Activated CD4-positive, alpha-beta T cell treated with anti-CD3 and anti-CD28 coated beads for 48 hours (primary cell): Measurements from ENCODE around the gene SH3BP5.

Experiments
- DNase-seq: peaks from one replicate; pipeline ENCODE4 v3.0.0-alpha.2; 2020

The SH3BP5 gene

DNA sequence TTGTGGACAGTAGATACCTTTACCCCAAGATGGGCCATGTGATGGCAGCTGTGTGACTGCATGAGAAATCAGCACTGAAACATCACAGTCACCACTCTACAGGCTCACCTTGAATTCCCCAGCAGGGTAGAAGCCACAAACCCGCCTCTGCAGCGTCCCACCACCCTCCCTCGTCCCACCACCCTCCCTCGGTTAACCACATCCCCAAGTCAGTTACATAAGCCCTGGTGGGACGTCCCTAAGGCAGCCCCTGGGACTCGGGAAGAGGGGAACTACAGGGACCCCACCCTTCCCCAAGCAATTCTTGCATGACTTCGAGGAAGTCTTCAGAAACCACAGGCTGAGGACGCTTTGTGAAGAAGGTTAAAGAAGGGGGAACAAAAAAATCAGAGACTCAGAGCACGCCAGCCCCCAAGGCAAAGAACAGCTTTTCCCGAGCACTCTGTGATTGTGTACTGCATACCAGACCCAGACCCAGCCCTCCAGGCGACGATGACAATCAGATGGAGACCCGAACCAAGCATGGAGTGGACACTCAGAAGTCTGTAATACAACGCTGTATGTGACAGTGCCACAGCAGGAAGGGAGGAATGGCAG, 60.5 kb downstream of the SH3BP5 start:
- DNase-seq: peak; percentile 69

DNA sequence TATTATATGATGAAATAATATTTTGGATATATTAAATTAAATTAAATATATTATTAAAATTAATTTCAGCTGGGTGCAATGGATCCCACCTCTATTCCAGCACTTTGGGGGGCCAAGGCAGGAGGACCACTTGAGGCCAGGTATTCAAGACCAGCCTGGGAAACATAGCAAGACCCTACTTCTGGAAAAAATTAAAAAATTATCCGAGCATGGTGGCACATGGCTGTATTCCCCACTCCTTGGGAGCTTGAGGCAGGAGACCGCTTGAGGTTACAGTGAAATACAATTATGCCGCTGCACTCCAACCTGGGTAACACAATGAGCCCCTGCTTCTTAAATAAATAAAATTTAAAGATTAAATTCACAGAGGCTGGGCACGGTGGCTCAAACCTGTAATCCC, 61.4 kb downstream of the SH3BP5 start:
- DNase-seq: no peak

DNA sequence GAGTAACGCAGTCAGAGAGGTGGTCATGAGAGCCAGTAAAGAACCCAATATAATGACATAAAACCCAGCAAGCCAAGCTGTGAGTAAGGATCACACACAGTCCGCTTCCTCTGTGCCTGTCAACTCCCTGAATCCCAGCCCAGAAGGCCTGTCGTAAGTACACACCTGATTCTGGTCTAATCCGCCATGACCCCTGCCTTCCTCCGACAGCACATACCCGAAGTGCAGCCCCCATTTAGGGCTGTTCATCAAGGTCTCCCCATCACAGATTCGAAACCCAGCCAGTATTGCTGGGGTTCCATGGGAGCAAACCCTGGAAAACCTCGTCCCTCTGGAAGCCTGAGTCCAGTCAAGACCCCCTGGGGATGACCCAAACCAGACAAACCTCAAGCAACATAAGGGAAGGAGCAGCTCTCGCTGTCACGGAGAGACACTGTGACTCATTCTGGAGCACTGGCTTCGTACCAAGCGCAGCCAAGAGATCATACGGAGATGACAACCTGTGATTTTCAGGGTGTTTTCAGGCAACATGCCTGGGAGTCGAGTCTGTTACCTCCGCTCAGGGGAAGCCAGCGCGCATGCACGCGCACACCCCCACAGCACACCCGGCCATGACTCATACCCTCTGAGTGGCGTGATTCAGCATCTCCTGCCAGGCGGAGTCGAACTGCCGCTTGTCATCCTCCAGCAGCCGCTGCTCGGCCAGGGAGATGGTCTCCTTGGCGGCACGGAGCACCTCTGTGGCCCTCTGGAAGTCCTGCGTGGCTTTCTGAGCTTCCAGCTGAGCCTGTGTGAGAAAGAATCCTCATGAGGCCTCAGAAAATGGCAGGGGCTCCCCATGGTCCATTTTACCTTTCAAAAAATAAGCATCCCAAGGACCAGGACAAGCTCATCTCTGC, 63.0 kb downstream of the SH3BP5 start:
- peak; percentile 92 for DNase-seq

- DNase-seq: peak; percentile 91
These were observed 64.3 kb downstream of the SH3BP5 start for GRCh38 chr3:15268033-15268631.

DNA sequence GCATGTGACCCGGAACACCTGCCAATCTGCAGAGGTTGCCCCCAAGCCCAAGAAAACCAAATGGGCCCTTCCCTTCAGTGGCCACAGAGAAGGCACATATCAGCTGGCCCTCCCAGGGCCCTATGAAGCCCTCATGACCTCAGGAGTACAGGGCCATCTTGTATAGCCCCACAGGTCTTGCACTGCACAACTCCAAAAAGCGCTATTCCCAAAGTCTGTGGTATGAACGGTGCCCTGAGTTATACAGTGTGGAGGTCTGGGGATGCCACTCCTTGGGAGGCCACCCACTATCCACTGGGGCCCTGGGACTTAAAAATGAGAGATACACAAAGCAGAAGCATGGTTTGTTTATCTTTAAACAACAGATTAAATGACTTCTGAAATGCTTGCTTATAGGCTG, 64.9 kb downstream of the SH3BP5 start:
- DNase-seq: no peak

- no peak for DNase-seq
These were observed 65.6 kb downstream of the SH3BP5 start for GRCh38 chr3:15266510-15267376.

DNA sequence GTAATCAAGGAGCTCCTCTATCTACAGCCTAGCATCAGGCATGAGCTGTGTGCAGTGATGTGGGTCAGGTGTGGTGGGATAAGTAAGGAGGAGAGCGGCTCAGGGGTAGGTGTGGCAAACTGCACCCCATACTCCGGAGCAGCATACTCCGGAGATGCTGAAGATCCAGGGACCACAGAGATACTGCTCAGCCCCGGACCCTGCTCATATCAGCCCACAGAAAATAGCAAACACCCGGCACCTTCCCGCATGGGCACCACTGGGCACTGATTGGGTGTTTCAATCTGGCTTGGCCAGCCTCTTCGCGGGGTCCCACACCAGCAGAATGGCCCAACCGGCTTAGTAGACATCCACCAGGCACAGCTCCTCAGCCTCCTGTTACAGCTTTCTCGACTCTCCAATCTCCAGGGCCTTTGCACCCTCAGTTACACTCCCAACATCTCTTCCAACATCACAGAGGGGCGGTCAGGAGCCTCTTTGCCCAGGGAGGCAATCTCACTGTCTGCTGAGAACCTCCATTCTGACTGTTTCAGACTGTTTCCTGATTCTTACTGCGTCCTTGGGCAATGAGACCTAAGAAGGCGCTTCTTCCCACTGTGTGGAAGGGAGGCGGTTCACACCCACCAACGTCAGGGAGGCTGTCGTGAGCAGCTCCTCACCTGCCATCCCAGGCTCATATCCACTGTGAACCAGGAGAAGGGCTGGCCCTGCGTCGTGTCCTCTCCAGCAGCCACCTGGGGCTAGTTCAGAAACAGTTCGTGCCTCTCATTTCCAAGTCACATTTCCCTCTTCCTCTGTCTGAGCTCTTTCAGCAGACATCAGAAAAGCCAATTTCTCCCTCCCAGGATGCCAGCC, 66.5 kb downstream of the SH3BP5 start:
- no peak for DNase-seq

DNA sequence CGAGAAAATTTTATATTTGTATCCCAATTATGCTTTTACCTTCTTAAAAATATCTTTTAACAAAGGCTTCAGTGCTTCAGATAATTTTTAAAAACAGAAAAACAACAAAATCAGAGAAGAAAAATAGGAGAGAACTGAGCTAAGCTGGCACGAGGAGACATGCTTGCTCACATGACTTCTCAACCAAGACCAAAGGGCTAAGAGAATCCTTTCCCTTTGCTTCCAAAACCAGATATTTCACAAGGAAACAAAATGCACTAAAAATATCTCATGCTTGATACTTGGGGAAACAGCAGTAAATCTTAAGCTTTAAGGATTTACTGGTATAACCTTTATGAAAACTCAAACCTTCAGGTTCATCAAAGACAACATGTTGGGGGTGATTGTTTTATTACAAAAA, 67.9 kb downstream of the SH3BP5 start:
- no peak for DNase-seq

- no peak for DNase-seq
These were observed 68.5 kb downstream of the SH3BP5 start for GRCh38 chr3:15263926-15264325.

- no peak for DNase-seq
These were observed 69.3 kb downstream of the SH3BP5 start for GRCh38 chr3:15263120-15263519.

GRCh38 chr3:15262021-15262420, 70.4 kb downstream of the SH3BP5 start:
- DNase-seq: no peak

DNA sequence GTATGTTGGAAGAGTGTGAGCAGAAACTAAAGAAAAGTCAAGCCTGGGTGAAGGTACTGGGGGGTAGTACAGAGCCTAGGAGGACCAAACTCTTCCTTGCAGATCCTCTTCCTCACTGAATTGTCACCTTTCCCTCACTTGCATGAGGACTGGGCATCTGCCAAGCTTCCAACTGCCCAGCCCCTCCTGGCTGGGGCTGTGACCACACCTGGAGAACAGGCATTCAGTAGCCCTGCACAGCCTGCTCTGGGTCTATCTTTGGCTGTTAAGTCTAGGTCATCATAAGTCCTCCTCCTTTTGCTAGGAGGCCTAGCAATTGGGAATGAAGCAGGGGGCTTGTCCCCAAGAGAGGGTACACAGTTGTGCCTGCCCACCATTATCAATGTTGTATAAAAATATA, 71.1 kb downstream of the SH3BP5 start:
- DNase-seq: no peak

DNA sequence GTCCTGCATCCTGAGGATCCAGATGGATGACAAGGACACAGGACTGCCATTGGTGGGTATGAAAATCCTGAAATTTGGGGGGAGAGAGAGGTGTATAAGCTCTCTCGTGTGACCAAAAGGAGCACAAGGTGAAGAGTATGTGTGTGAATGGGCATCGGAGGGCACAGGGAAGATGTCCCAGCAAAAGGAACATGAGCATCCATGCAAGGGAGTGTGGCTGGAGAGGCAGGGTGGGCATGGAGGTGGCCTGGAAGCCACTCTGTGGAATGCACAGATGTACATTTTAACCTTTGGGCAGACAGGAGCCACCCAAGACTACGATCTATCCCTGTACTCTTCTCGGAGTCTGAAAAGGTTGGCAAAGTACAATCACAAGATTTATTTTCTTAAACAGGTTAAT, 71.9 kb downstream of the SH3BP5 start:
- DNase-seq: no peak

GRCh38 chr3:15258720-15259119, 73.7 kb downstream of the SH3BP5 start:
- no peak for DNase-seq

DNA sequence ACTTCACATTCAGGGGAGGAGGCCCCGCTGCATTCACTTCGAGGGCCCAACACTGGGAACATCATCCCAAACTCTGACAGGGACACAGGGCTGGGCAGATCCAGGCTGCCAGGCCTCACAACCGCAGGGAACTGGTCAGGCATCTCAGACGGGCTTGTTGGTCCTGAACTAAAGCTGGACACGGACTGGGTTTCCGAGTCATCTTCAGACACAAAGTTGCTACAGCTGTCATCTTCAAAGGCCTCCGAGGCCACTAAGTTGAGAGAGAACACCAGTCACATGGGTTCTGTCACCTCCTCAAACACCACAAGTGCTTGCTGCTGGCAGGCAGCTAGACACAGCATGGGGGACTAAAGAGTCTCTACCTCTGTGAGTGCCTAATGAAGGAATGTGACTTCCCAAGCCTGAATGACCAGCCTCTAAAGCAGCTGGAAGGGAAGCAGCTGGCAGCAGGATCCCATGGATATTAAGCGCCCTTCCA, 75.5 kb downstream of the SH3BP5 start:
- no peak for DNase-seq

GRCh38 chr3:15255215-15255614, 77.2 kb downstream of the SH3BP5 start:
- DNase-seq: no peak

GRCh38 chr3:15253023-15253697, 79.2 kb downstream of the SH3BP5 start:
- DNase-seq: no peak

GRCh38 chr3:15246186-15246585, 86.2 kb downstream of the SH3BP5 start:
- no peak for DNase-seq

DNA sequence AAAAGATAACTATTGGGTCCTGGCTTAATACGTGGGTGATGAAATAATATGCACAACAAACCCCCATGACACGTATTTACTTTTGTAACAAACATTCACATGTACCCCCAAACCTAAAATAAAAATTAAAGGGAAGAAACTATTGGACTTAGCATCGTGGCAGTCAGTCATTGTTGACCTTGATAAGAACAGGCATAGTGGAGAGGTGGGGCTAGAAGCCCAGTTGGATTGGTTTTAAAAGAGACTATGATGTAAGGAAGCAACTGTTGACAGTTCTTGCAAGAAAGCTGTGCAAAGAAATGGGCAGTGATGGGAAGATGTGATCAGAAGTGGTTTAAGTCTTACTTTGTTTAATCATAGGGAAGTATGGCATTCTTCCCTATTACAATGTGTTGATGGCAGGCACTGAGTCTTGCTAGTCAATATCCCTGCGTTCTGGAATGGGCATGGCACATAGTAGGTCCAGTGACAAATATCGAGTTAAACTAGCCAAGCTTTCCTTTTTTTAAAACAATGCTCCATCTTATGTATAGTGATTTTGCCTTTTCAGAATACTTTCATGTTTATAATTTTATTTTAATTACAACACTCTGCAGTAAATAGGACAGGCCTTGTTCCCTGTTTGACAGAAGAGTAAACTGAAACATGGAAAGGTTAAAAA, 88.4 kb downstream of the SH3BP5 start:
- no peak for DNase-seq

DNA sequence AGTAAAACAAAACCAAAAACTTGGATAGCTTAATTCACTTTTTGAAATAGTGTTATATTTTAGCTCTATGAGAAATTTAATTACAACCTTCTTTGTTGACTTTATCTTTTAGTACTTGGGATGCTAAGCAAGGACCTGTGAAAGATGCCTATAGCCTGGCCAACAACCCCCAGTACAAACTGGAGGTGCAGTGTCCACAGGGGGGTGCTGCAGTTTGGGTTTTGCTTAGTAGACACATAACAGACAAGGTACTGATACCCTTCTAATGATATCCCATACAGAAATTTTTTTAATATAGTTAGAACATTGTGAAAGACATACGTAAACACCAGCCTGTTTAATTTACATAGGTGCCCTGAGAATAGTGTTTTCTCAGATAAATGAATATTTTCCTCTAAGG, 91.0 kb downstream of the SH3BP5 start:
- peak; percentile 57 for DNase-seq

DNA sequence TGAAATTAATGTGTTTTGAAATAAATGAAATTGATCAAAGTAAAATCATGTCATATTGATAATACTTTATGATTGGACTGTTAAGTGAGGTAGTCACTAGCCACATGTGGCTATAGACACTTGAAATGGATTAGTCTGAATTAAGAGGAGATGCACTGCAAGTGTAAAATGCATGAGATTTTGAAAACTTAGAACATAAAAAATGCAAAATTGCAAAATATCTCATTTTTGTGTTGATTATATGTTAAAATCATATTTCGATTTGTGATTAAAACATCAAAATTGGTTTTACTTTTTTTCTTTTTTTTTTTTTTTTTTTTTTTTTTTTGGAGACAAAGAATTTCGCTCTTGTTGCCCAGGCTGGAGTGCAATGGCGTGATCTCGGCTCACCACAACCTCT, 103.1 kb downstream of the SH3BP5 start:
- no peak for DNase-seq
